Measurements from ENCODE around the gene SPOCK1. TPM values are rescaled to one million over a fixed set of nuclear protein-coding genes. Genes with fewer than 3 reads are reported as not detected.
A peak's percentile ranks its signal among the peaks of the same experiment; 100 is the strongest.

The SPOCK1 gene
- total and polyA plus RNA-seq, 8 donors, result 0.46 to 15.6 (median 9.2) TPM

GRCh38 chr5:137372773-137373160, 126.4 kb downstream of the SPOCK1 start:
- no peaks in the 10 kb centered on the region for H3K4me1 ChIP-seq
- H3K36me3 ChIP-seq, result no peaks in the 10 kb centered on the region
- no peaks in the 10 kb centered on the region for H3K9me3 ChIP-seq
- no peak overlapping the region for H3K4me3 ChIP-seq
- H3K27ac ChIP-seq, result no peak overlapping the region
- intact Hi-C loops (cut with DNase I; ENCODE audit: low total_unique reads), result no loop called here
- TF ChIP-seq EP300 (IDR thresholded peaks at IDR 0.05) (no peak), POLR2AphosphoS5 (IDR thresholded peaks at IDR 0.05) (no peak), CTCF (IDR thresholded peaks at IDR 0.05) (no peak), POLR2A (IDR thresholded peaks at IDR 0.05) (no peak)
- DNase-seq, result no peak
- H3K27me3 ChIP-seq, result peaks cover 0 to under 1% (median 0%) of the 10 kb centered on the region in 3 donors
- 66 to 92% (median 87%) methylated on average over 2 of the region's 2 CpGs for WGBS, 5 donors

GRCh38 chr5:137372016-137372772, 126.9 kb downstream of the SPOCK1 start:
- Histone ChIP-seq H3K4me3 (no peak overlapping the region), H3K27me3 (peaks cover 0 to 3% (median 0%) of the 10 kb centered on the region in 3 donors), H3K9me3 (no peaks in the 10 kb centered on the region), H3K4me1 (no peaks in the 10 kb centered on the region), H3K36me3 (no peaks in the 10 kb centered on the region), H3K27ac (no peak overlapping the region)
- WGBS, 5 donors, result 53 to 60% (median 54%) methylated on average over 2 of the region's 2 CpGs
- TF ChIP-seq EP300 (IDR thresholded peaks at IDR 0.05) (no peak), POLR2AphosphoS5 (IDR thresholded peaks at IDR 0.05) (no peak), CTCF (IDR thresholded peaks at IDR 0.05) (no peak), POLR2A (IDR thresholded peaks at IDR 0.05) (no peak)
- intact Hi-C loops (cut with DNase I; ENCODE audit: low total_unique reads), result no loop called here
- no peak for DNase-seq

- H3K27ac ChIP-seq, result no peak overlapping the region
- no peaks in the 10 kb centered on the region for H3K9me3 ChIP-seq
- no peak for DNase-seq
- H3K4me1 ChIP-seq, result no peaks in the 10 kb centered on the region
- no peaks in the 10 kb centered on the region for H3K36me3 ChIP-seq
- peaks cover 0 to 3% (median 0%) of the 10 kb centered on the region in 3 donors for H3K27me3 ChIP-seq
- H3K4me3 ChIP-seq, result no peak overlapping the region
- TF ChIP-seq POLR2A (IDR thresholded peaks at IDR 0.05) (no peak), EP300 (IDR thresholded peaks at IDR 0.05) (no peak), CTCF (IDR thresholded peaks at IDR 0.05) (no peak), POLR2AphosphoS5 (IDR thresholded peaks at IDR 0.05) (no peak)
- WGBS, 5 donors, result 83 to 91% (median 88%) methylated on average over 14 to 15 of the region's 15 CpGs
- intact Hi-C loops (cut with DNase I; ENCODE audit: low total_unique reads), result no loop called here
Observed at GRCh38 chr5:137370096-137371071, 128.7 kb downstream of the SPOCK1 start.

GRCh38 chr5:137368651-137369050, 130.5 kb downstream of the SPOCK1 start:
- intact Hi-C loops (cut with DNase I; ENCODE audit: low total_unique reads), result no loop called here
- WGBS, 5 donors, result 82 to 89% (median 86%) methylated on average over 6 of the region's 6 CpGs
- H3K36me3 ChIP-seq, result no peaks in the 10 kb centered on the region
- H3K4me1 ChIP-seq, result no peaks in the 10 kb centered on the region
- peak in 1 of 2 donors; percentile 8 for DNase-seq
- H3K4me3 ChIP-seq, result no peak overlapping the region
- peaks cover 0 to 3% (median 0%) of the 10 kb centered on the region in 3 donors for H3K27me3 ChIP-seq
- no peaks in the 10 kb centered on the region for H3K9me3 ChIP-seq
- no peak overlapping the region for H3K27ac ChIP-seq
- TF ChIP-seq POLR2AphosphoS5 (IDR thresholded peaks at IDR 0.05), result no peak
- no peak for TF ChIP-seq EP300 (IDR thresholded peaks at IDR 0.05)
- TF ChIP-seq POLR2A (IDR thresholded peaks at IDR 0.05), result no peak
- TF ChIP-seq CTCF (IDR thresholded peaks at IDR 0.05), result no peak

All from stomach (tissue), 9 donors.